Chondrocyte (in vitro differentiated cells): ENCODE results near the gene SLC45A2. TPM values are rescaled to one million over a fixed set of nuclear protein-coding genes. Genes with fewer than 3 reads are reported as not detected.

ENCODE experiments used
- DNase-seq: peaks from one replicate; pipeline ENCODE4 v3.0.0; 2021; ENCODE audit warnings: mixed read lengths, low spot score
- H3K27ac Mint-ChIP-seq: one replicate; pipeline ENCODE4 v1.8.0; 2021; ENCODE audit warnings: mild to moderate bottlenecking, moderate library complexity, mixed read lengths; ENCODE audit not compliant: unreplicated experiment
- H3K27me3 Mint-ChIP-seq: 2 replicates; pipeline ENCODE4 v1.8.0; 2021; ENCODE audit warnings: low read depth, mixed read lengths
- H3K36me3 Mint-ChIP-seq: 2 replicates; pipeline ENCODE4 v1.8.0; 2021; ENCODE audit warnings: low read depth, mixed read lengths
- H3K4me1 Mint-ChIP-seq: 2 replicates; pipeline ENCODE4 v1.8.0; 2021; ENCODE audit warnings: low read depth, mild to moderate bottlenecking, mixed read lengths
- H3K4me3 Mint-ChIP-seq: one replicate; pipeline ENCODE4 v1.8.0; 2021; ENCODE audit warnings: mild to moderate bottlenecking, moderate library complexity, mixed read lengths; ENCODE audit not compliant: unreplicated experiment
- H3K9me3 Mint-ChIP-seq: 2 replicates; pipeline ENCODE4 v1.8.0; 2021; ENCODE audit warnings: low read depth, mixed read lengths
- total RNA-seq: library from RNA; stranded (reverse); gene quantifications from 3 replicates; pipeline ENCODE4 v1.2.1, GENCODE V29; 2021
- TF ChIP-seq, protein P1 (sequence below): fragments of 200-600 bp; sonication (generic); IDR thresholded peaks from 2 replicates; pipeline ENCODE4 v1.5.0; 2021; ENCODE audit warnings: antibody characterized with exemption, mild to moderate bottlenecking, moderate library complexity

The SLC45A2 gene
- total RNA-seq, 1 donor from 2014 or later, result 0.12 TPM

DNA sequence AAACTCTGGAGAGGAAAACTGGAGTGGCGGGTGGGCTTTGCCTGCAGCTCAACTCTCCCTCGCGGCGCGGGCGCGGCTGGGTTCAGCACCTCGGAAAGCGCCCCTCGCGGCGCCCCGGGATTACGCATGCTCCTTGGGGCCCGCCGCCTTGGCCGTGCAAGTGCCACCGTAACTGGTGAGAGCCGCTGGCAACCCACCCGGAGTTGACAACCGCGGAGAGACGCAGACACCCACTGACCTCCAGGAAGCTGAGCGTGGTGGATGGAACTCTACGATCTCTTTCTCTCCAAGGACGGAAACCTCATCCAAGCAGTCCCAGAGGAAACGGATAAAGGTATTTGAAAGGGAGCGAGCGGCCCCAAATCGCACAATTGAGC is 48.5 kb downstream of the SLC45A2 start:
- H3K4me1 Mint-ChIP-seq, result peaks cover 5% of the 10 kb centered on the region
- H3K27me3 Mint-ChIP-seq, result peaks cover 18% of the 10 kb centered on the region
- no peak overlapping the region for H3K27ac Mint-ChIP-seq
- H3K36me3 Mint-ChIP-seq, result no peaks in the 10 kb centered on the region
- H3K9me3 Mint-ChIP-seq, result no peaks in the 10 kb centered on the region
- TF ChIP-seq, protein P1, sequence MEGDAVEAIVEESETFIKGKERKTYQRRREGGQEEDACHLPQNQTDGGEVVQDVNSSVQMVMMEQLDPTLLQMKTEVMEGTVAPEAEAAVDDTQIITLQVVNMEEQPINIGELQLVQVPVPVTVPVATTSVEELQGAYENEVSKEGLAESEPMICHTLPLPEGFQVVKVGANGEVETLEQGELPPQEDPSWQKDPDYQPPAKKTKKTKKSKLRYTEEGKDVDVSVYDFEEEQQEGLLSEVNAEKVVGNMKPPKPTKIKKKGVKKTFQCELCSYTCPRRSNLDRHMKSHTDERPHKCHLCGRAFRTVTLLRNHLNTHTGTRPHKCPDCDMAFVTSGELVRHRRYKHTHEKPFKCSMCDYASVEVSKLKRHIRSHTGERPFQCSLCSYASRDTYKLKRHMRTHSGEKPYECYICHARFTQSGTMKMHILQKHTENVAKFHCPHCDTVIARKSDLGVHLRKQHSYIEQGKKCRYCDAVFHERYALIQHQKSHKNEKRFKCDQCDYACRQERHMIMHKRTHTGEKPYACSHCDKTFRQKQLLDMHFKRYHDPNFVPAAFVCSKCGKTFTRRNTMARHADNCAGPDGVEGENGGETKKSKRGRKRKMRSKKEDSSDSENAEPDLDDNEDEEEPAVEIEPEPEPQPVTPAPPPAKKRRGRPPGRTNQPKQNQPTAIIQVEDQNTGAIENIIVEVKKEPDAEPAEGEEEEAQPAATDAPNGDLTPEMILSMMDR, result peak; percentile 46
- DNase-seq, result peak; percentile 93
- H3K4me3 Mint-ChIP-seq, result peak overlapping the region; percentile 83

DNA sequence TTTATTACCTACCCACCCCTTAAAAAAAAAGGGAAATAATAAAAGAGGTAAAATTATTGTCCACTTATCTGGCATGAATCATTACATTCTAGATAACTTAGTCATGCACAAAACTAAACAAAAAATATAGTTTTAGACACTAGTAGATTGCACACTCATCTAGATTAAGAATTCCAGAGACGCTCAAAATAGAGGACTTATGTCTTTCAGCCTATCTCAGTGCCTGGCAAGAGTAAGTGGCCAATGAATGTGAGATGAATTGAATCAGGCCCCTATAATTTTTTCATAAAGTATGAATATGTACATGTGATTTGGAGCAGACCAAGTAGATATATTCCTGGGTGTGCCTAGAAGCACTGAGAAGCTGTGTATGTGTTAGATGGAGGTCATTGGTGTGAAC is 50.3 kb downstream of the SLC45A2 start:
- H3K9me3 Mint-ChIP-seq, result no peaks in the 10 kb centered on the region
- peaks cover 5% of the 10 kb centered on the region for H3K4me1 Mint-ChIP-seq
- no peak for DNase-seq
- no peak overlapping the region for H3K27ac Mint-ChIP-seq
- H3K4me3 Mint-ChIP-seq, result no peak overlapping the region
- TF ChIP-seq, protein P1, result no peak
- no peaks in the 10 kb centered on the region for H3K36me3 Mint-ChIP-seq
- peaks cover 8% of the 10 kb centered on the region for H3K27me3 Mint-ChIP-seq

DNA sequence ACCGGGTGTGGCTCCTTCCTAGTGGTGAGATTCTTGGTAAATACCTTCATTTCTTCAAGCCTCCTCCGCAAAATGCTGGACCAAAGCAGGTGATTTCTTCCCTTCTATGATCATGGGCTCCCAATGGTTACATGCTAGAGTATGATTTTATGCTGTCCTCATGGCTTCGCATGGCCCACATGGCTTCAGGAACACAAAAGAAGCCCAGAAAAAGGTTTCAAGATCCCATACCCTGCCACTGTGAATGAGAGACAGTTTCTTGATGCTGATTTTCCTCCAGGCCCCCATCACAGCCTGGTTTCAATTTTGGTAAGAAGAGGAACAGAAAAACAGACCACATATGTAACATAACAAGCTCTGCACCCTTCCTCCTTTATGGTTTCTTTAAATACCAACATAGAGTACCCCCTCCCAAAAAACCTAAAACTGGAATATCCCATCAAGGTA is 50.7 kb downstream of the SLC45A2 start:
- H3K36me3 Mint-ChIP-seq, result no peaks in the 10 kb centered on the region
- peaks cover 8% of the 10 kb centered on the region for H3K27me3 Mint-ChIP-seq
- TF ChIP-seq, protein P1, result no peak
- no peak for DNase-seq
- no peak overlapping the region for H3K27ac Mint-ChIP-seq
- H3K9me3 Mint-ChIP-seq, result no peaks in the 10 kb centered on the region
- no peak overlapping the region for H3K4me3 Mint-ChIP-seq
- H3K4me1 Mint-ChIP-seq, result peaks cover 5% of the 10 kb centered on the region

DNA sequence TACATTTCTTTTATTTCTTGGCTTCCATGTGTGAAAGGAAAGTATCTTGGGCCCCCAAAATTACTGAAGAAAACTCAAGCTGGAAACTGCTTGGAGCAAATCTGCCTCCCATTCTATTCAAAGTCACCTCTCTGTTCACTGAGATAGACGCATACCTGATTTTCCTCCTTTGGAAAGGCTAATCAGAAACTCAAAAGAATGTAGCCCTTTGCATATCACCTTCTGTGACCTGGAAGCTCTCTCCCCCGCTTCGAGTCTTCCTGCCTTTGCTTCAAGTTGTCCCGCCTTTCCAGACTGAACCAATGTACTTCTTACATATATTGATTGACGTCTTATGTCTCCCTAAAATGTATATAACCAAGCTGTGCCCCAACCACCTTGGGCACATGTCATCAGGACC is 53.4 kb downstream of the SLC45A2 start:
- no peak for DNase-seq
- Mint-ChIP-seq H3K27ac (no peak overlapping the region), H3K9me3 (no peaks in the 10 kb centered on the region), H3K4me1 (peaks cover 5% of the 10 kb centered on the region), H3K4me3 (no peak overlapping the region), H3K27me3 (no peaks in the 10 kb centered on the region), H3K36me3 (no peaks in the 10 kb centered on the region)
- TF ChIP-seq, protein P1, result no peak

DNA sequence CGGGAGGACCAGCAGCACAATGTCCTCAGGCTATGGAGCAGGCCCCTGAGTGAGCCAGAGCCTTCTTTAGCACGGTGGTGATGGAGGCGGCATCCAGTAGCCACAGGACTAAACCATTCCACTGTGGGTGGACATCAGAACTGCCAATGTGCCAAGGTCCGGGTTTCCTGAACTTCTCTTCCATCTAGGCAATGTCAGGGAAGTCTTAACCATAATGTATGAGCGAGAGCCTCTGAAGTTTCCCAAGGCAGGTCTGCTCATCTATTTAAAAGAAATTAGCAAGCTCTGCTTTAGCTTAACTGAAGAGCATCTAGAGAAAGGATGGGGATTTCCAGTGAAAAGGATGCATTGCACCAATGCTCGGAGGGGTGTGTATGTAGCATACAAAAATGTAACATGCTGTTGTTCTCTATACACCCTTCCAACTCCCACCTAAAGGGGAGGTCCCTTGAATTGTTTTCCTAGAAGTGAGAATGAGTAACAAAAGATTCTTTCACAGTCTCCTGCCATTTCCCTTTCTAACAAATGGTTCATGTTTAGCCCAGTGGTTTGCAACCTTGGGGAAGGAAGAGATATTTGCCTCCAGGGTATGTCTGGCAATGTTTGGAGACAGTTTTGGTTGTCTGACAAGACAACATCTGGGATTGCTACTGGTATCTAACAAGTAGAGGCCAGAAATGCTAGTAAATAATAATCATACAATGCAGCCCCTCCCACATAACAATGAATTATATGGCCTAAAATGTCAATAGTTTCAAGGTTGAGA is 54.4 kb downstream of the SLC45A2 start:
- Mint-ChIP-seq H3K27ac (no peak overlapping the region), H3K9me3 (no peaks in the 10 kb centered on the region), H3K27me3 (no peaks in the 10 kb centered on the region), H3K4me3 (no peak overlapping the region), H3K36me3 (no peaks in the 10 kb centered on the region), H3K4me1 (no peaks in the 10 kb centered on the region)
- TF ChIP-seq, protein P1, result no peak
- no peak for DNase-seq
